KOPT-K1 (cell line): Measurements from ENCODE around the gene ATP23.

Source experiments
- H3K27ac ChIP-seq: fragments of 200-600 bp; sonication (generic); 2 replicates; pipeline ENCODE4 v1.5.1; 2016; ENCODE audit warnings: antibody characterized with exemption, mild to moderate bottlenecking, low read depth, low read length; ENCODE audit not compliant: poor library complexity, severe bottlenecking
- H3K36me3 ChIP-seq: fragments of 200-600 bp; sonication (generic); 2 replicates; pipeline ENCODE4 v1.5.1; 2017; ENCODE audit warnings: antibody characterized with exemption, mild to moderate bottlenecking, low read length, moderate library complexity; ENCODE audit not compliant: insufficient read depth
- H3K9me3 ChIP-seq: fragments of 200-600 bp; sonication (generic); 2 replicates; pipeline ENCODE4 v1.5.1; 2017; ENCODE audit warnings: antibody characterized with exemption, low read length, mild to moderate bottlenecking; ENCODE audit not compliant: insufficient read depth, poor library complexity, severe bottlenecking

The ATP23 gene

GRCh38 chr12:57904848-57905811 is 36.2 kb upstream of the ATP23 start:
- Histone ChIP-seq H3K36me3 (no peaks in the 10 kb centered on the region), H3K9me3 (no peaks in the 10 kb centered on the region), H3K27ac (peak overlapping the region; percentile 39)

- no peaks in the 10 kb centered on the region for H3K9me3 ChIP-seq
- H3K27ac ChIP-seq = peak overlapping the region; percentile 39
- H3K36me3 ChIP-seq = no peaks in the 10 kb centered on the region
Measured at GRCh38 chr12:57905812-57906475, 35.4 kb upstream of the ATP23 start.

- no peaks in the 10 kb centered on the region for H3K9me3 ChIP-seq
- H3K36me3 ChIP-seq = no peaks in the 10 kb centered on the region
- H3K27ac ChIP-seq = no peak overlapping the region
Measured at GRCh38 chr12:57906821-57907220, 34.5 kb upstream of the ATP23 start.

- Histone ChIP-seq H3K27ac (no peak overlapping the region), H3K9me3 (no peaks in the 10 kb centered on the region), H3K36me3 (no peaks in the 10 kb centered on the region)
Measured at GRCh38 chr12:57907281-57907680, 34.1 kb upstream of the ATP23 start.

GRCh38 chr12:57908511-57908910 is 32.9 kb upstream of the ATP23 start:
- H3K36me3 ChIP-seq = no peaks in the 10 kb centered on the region

GRCh38 chr12:57909056-57909455 is 32.3 kb upstream of the ATP23 start:
- Histone ChIP-seq H3K9me3 (no peaks in the 10 kb centered on the region), H3K36me3 (no peaks in the 10 kb centered on the region), H3K27ac (peak overlapping the region; percentile 63)

More at GRCh38 chr12:57908511-57908910, 32.9 kb upstream of the ATP23 start:
- Histone ChIP-seq H3K9me3 (no peaks in the 10 kb centered on the region), H3K27ac (peak overlapping the region; percentile 63)

GRCh38 chr12:57909611-57910010 is 31.8 kb upstream of the ATP23 start:
- Histone ChIP-seq H3K36me3 (no peaks in the 10 kb centered on the region), H3K27ac (peak overlapping the region; percentile 63), H3K9me3 (no peaks in the 10 kb centered on the region)

- Histone ChIP-seq H3K27ac (peak overlapping the region; percentile 43), H3K9me3 (no peaks in the 10 kb centered on the region), H3K36me3 (no peaks in the 10 kb centered on the region)
Measured at GRCh38 chr12:57918147-57918546, 23.2 kb upstream of the ATP23 start.

- Histone ChIP-seq H3K27ac (no peak overlapping the region), H3K9me3 (peaks cover 5% of the 10 kb centered on the region), H3K36me3 (peaks cover 2% of the 10 kb centered on the region)
Measured at GRCh38 chr12:57927086-57927485, 14.3 kb upstream of the ATP23 start.

- H3K36me3 ChIP-seq = peaks cover 14% of the 10 kb centered on the region
- H3K27ac ChIP-seq = no peak overlapping the region
- peaks cover 5% of the 10 kb centered on the region for H3K9me3 ChIP-seq
Measured at GRCh38 chr12:57929092-57929830, 12.1 kb upstream of the ATP23 start.

- H3K36me3 ChIP-seq = peaks cover 14% of the 10 kb centered on the region
- H3K27ac ChIP-seq = peak overlapping the region; percentile 99
- H3K9me3 ChIP-seq = no peaks in the 10 kb centered on the region
Measured at GRCh38 chr12:57934819-57935218, 6.5 kb upstream of the ATP23 start.

GRCh38 chr12:57935331-57935730 is 6.0 kb upstream of the ATP23 start:
- Histone ChIP-seq H3K36me3 (peaks cover 14% of the 10 kb centered on the region), H3K9me3 (no peaks in the 10 kb centered on the region), H3K27ac (peak overlapping the region; percentile 99)

GRCh38 chr12:57935839-57936512 is 5.4 kb upstream of the ATP23 start:
- H3K36me3 ChIP-seq = peaks cover 14% of the 10 kb centered on the region
- peak overlapping the region; percentile 99 for H3K27ac ChIP-seq
- H3K9me3 ChIP-seq = no peaks in the 10 kb centered on the region

GRCh38 chr12:57936513-57936883 is 4.9 kb upstream of the ATP23 start:
- peak overlapping the region; percentile 99 for H3K27ac ChIP-seq
- H3K9me3 ChIP-seq = no peaks in the 10 kb centered on the region
- peaks cover 14% of the 10 kb centered on the region for H3K36me3 ChIP-seq
